ENCODE data around the gene LIN37. TPM values are rescaled to one million over a fixed set of nuclear protein-coding genes. Genes with fewer than 3 reads are reported as not detected.

LIN37 gene
- total and polyA plus RNA-seq, 2 experiments from 2014 or later = 4.3 to 6.8 TPM

GRCh38 chr19:35792888-35793287, 44.5 kb downstream of the LIN37 start (continued):
- no peak for TF ChIP-seq ZNF114 (CRISPR knock-in tag; IDR thresholded peaks at IDR 0.05)
- no peak for TF ChIP-seq NANOG (IDR thresholded peaks at IDR 0.05; ENCODE audit: borderline replicate concordance)

DNA sequence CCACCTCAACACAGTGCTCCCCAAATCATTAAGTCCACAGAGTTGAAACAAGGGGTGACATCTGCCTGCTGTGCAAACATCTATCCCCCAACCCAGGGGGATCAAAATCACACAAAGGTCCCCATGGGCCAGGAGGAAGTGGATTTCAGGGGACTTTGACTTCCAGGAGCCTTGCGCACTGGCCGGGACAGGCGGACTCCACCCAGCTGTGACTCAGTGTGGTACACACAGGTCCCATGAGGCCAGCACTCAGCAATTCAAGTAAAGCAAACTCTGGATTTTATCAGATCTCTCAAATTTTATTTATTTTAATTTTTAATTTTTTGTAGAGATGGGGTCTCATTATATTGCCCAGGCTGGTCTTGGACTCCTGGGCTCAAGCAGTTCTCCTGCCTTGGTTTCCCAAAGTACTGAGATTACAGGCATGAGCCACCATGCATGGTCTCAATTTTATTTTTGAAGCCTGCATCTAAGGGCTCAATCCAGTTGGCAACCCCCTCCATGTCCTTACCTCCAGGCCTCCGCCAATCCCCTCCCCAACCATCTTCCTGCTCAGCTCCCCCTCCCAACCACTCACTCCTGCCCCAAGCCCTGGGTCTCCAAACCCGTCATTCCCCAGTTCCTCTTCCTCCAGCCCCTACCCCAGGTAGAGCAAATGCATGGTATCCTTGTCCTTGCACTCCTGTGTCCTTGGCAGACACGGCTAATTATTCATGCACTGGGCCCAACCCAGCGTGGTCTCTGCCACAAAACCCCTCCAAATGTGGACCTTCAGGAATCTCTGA, 45.2 kb downstream of the LIN37 start:
- H3K4me1 Mint-ChIP-seq = peaks cover 11% of the 10 kb centered on the region
- Histone ChIP-seq H3K4me3 (no peak overlapping the region), H3K36me3 (ENCODE audit: insufficient read depth) (no peaks in the 10 kb centered on the region), H3K4me2 (no peak overlapping the region), H3K27me3 (ENCODE audit: insufficient read depth) (peaks cover 37% of the 10 kb centered on the region), H2AFZ (no peak overlapping the region), H4K20me1 (replicated peaks; ENCODE audit: insufficient read depth) (no peaks in the 10 kb centered on the region), H3F3A (replicated peaks; ENCODE audit: low read depth) (0 out of 2 replicates have a peak, but pooled peaks cover 5% of the 10 kb centered on the region), H3K79me2 (replicated peaks; ENCODE audit: insufficient read depth) (no peaks in the 10 kb centered on the region), H3K4me1 (ENCODE audit: insufficient read depth) (peaks cover 10% of the 10 kb centered on the region; the same call in 1 of the 2 replicates), H3K9me2 (ENCODE audit: insufficient read depth) (no peaks in the 10 kb centered on the region), H3K27ac (ENCODE audit: low read depth) (no peak overlapping the region)
- ATAC-seq (no peak), DNase-seq (ENCODE audit: low spot score) (no peak)
- no peaks in the 10 kb centered on the region for H3K36me3 Mint-ChIP-seq (ENCODE audit: low read depth)
- H3K27me3 Mint-ChIP-seq (ENCODE audit: insufficient read depth, low read depth, poor library complexity) = peaks cover 33% of the 10 kb centered on the region
- H3K4me3 Mint-ChIP-seq = no peak overlapping the region
- H3K9me3 Mint-ChIP-seq = no peaks in the 10 kb centered on the region; the same call in 2 of the 3 replicates
- no peak overlapping the region for H3K27ac Mint-ChIP-seq
- TF ChIP-seq, protein P1, sequence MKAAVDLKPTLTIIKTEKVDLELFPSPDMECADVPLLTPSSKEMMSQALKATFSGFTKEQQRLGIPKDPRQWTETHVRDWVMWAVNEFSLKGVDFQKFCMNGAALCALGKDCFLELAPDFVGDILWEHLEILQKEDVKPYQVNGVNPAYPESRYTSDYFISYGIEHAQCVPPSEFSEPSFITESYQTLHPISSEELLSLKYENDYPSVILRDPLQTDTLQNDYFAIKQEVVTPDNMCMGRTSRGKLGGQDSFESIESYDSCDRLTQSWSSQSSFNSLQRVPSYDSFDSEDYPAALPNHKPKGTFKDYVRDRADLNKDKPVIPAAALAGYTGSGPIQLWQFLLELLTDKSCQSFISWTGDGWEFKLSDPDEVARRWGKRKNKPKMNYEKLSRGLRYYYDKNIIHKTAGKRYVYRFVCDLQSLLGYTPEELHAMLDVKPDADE (IDR thresholded peaks at IDR 0.05) = no peak
- TF ChIP-seq NANOG (IDR thresholded peaks at IDR 0.05; ENCODE audit: borderline replicate concordance) (no peak), EZH2 (IDR thresholded peaks at IDR 0.05; ENCODE audit: low read depth, unreplicated experiment) (no peak), CREB1 (CRISPR knock-in tag; IDR thresholded peaks at IDR 0.05; ENCODE audit: low read depth) (no peak), JUNB (IDR thresholded peaks at IDR 0.05; ENCODE audit: unreplicated experiment) (no peak), EZH2phosphoT487 (IDR thresholded peaks at IDR 0.05; ENCODE audit: unreplicated experiment) (no peak), ZNF331 (CRISPR knock-in tag; IDR thresholded peaks at IDR 0.05; ENCODE audit: low read depth) (no peak), STAT1 (IDR thresholded peaks at IDR 0.05; ENCODE audit: unreplicated experiment) (no peak), ZNF114 (CRISPR knock-in tag; IDR thresholded peaks at IDR 0.05) (no peak), POLR2AphosphoS5 (IDR thresholded peaks at IDR 0.05; ENCODE audit: low read depth) (no peak)
- TF ChIP-seq, protein P2, sequence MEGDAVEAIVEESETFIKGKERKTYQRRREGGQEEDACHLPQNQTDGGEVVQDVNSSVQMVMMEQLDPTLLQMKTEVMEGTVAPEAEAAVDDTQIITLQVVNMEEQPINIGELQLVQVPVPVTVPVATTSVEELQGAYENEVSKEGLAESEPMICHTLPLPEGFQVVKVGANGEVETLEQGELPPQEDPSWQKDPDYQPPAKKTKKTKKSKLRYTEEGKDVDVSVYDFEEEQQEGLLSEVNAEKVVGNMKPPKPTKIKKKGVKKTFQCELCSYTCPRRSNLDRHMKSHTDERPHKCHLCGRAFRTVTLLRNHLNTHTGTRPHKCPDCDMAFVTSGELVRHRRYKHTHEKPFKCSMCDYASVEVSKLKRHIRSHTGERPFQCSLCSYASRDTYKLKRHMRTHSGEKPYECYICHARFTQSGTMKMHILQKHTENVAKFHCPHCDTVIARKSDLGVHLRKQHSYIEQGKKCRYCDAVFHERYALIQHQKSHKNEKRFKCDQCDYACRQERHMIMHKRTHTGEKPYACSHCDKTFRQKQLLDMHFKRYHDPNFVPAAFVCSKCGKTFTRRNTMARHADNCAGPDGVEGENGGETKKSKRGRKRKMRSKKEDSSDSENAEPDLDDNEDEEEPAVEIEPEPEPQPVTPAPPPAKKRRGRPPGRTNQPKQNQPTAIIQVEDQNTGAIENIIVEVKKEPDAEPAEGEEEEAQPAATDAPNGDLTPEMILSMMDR (conservative IDR thresholded peaks at IDR 0.05; ENCODE audit: low read depth in 2 of 2) = no peak
- TF ChIP-seq, protein P3, sequence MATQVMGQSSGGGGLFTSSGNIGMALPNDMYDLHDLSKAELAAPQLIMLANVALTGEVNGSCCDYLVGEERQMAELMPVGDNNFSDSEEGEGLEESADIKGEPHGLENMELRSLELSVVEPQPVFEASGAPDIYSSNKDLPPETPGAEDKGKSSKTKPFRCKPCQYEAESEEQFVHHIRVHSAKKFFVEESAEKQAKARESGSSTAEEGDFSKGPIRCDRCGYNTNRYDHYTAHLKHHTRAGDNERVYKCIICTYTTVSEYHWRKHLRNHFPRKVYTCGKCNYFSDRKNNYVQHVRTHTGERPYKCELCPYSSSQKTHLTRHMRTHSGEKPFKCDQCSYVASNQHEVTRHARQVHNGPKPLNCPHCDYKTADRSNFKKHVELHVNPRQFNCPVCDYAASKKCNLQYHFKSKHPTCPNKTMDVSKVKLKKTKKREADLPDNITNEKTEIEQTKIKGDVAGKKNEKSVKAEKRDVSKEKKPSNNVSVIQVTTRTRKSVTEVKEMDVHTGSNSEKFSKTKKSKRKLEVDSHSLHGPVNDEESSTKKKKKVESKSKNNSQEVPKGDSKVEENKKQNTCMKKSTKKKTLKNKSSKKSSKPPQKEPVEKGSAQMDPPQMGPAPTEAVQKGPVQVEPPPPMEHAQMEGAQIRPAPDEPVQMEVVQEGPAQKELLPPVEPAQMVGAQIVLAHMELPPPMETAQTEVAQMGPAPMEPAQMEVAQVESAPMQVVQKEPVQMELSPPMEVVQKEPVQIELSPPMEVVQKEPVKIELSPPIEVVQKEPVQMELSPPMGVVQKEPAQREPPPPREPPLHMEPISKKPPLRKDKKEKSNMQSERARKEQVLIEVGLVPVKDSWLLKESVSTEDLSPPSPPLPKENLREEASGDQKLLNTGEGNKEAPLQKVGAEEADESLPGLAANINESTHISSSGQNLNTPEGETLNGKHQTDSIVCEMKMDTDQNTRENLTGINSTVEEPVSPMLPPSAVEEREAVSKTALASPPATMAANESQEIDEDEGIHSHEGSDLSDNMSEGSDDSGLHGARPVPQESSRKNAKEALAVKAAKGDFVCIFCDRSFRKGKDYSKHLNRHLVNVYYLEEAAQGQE (IDR thresholded peaks at IDR 0.05; ENCODE audit: unreplicated experiment) = no peak

Data from GM23338 (cell line).